GM21825 (cell line): Measurements from ENCODE around the gene LDHA.
A peak's percentile ranks its signal among the peaks of the same experiment; 100 is the strongest.
"Not testable (repeated sequence)": the region's sequence is repeated elsewhere in the genome, so short reads cannot be mapped to it uniquely, and the experiment has no call there.

ENCODE experiments used
- ATAC-seq: cut with Tn5 transposase; IDR thresholded peaks from one replicate; pipeline ENCODE4 v1.9.1; 2021; ENCODE audit warnings: mild to moderate bottlenecking, moderate library complexity; ENCODE audit not compliant: unreplicated experiment

LDHA gene

DNA sequence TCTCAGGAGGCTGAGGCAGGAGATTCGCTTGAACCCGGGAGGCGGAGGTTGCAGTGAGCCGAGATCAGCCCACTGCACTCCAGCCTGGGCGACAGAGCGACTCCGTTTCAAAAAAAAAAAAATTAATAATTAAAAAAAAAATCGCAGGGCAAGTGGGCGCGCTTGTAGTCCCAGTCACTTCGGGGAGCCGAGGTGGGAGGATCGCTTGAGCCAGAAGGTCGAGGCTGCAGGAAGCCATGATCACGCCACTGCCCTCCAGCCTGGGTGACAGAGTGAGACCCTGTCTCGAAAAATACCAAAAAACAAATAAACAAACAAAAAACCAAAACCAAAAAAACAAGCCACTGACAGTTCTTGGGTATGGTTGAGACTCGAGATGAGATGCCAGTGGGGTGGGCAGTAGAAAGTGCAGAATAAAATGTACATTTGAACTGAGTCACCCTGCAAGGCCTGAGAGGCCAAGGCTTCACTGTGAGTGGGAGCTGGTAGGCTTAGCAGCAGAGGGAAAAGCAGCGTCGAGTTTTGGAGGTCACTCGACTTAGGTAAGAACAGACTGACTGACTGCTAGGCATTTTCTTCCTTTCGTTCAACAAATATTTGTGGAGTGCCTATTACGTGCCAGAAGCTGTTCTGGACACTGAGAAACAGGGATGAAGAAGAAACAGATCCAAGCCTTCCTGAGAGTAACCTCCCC is 635 bp upstream of the LDHA start:
- ATAC-seq, result peak; percentile 1

DNA sequence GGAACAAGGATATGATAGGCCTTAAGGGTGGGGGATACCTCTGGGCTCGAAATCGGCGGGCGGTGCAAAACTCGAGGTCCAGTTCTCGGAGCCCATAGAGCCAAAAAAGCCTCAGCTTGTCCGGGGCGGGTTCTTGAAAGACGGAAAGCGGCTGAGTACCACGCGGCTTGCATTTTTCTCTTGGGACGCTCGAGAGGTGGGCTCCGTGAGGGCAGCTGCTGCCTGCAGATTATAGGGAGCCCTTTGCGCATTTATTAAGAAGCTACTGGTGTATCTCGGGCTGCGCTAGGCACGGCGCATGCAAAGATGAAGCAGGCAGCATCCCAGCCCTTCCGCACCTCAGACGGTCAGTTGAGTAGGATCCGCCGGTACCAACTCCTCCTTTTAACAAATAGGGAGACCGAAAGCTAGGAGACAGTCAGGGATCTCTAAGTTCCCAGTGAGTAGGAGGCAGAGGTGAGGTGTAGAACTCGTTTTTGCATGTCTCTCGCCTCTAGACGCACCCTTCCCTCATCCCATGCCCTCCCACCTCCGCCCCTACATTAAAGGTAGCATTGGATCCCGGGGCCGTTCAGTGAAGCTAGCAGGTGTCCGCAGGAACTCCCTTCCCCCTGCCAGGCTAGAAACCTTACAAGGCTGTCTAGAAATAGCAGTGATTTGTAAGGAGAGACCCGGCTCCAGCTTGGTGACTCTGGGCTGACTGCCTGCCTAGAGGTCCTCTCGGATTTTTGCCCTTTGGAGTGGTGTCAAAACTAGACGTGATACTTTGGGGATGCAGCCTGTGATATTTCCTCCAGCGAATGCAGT is 768 bp downstream of the LDHA start:
- no peak for ATAC-seq

DNA sequence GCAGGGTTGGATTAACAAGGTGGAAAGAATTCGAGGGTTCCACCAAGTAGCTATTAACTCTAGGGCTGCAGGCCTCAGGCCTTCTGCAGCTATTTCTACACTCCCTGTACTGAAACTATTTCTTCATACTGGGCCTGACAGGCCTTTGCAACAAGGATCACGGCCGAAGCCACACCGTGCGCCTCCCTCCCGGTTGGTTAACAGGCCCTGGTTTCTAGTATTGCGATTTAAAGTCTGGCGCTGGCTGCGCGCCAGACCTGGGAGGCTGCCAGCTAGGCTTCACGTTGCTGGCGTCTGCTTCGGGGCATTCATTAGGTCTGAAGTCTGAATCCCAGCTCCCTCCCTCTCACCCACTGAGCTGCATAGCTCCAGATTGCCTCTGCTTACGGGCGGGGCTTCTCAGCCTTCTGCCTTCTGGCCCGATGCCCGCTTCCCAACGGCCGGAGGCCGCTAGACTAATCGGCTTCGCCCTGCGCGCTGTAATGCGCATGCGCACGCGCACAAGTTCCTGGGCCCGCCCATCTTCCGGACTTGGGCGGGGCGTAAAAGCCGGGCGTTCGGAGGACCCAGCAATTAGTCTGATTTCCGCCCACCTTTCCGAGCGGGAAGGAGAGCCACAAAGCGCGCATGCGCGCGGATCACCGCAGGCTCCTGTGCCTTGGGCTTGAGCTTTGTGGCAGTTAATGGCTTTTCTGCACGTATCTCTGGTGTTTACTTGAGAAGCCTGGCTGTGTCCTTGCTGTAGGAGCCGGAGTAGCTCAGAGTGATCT is 1.6 kb downstream of the LDHA start:
- ATAC-seq, result peak; percentile 48

DNA sequence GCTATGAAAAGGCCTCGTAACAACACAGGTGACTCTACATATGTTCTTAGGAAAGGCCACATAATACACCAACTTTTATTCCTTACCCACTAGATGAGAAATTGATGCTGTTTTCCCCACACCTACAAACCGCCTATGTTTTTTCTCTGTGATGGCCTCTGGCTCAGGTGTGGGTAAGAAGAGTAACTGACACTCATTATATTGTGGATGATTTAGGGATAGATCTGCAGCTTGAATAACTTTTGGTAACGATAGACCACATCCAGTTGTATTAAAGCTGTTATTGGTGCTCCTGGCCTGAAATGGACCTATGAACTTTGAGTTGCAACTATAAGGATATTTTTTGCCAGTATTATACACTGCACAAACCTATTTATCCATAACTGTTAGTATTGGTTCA is 3.6 kb downstream of the LDHA start:
- no peak for ATAC-seq

DNA sequence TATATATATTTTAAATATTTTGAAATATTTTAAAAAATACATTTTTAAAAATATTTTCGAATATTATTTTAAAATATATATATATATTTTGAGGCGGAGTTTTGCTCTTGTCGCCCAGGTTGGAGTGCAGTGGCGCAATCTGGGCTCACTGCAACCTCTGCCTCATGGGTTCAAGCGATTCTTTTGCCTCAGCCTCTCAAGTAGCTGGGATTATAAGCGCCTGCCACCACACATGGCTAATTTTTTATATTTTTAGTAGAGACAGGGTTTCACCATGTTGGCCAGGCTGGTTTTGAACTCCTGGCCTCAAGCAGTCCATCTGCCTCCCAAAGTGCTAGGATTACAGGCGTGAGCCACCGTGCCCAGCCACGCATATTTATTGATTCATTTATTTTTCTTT is 6.7 kb downstream of the LDHA start:
- ATAC-seq, result not testable (repeated sequence)

DNA sequence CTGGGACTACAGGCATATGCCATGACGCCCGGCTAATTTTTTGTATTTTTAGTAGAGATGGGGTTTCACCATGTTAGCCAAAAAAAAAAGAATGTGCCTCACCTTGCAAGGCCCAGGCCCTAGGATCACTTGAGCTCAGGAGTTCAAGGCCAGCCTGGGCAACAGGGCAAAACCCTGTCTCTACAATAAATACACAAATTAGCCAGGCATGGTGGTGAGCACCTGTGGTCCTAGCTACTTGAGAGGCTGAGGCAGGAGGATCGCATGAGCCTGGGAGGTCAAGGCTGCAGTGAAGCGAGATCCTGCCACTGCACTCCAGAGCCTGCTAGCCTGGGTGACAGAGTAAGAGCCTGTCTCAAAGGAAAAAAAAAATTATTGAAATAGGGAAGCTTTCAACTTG is 9.7 kb downstream of the LDHA start:
- ATAC-seq, result no peak

DNA sequence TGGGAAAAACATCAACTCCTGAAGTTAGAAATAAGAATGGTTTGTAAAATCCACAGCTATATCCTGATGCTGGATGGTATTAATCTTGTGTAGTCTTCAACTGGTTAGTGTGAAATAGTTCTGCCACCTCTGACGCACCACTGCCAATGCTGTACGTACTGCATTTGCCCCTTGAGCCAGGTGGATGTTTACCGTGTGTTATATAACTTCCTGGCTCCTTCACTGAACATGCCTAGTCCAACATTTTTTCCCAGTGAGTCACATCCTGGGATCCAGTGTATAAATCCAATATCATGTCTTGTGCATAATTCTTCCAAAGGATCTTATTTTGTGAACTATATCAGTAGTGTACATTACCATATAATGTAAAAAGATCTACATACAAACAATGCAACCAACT is 13.0 kb downstream of the LDHA start:
- not testable (repeated sequence) for ATAC-seq

DNA sequence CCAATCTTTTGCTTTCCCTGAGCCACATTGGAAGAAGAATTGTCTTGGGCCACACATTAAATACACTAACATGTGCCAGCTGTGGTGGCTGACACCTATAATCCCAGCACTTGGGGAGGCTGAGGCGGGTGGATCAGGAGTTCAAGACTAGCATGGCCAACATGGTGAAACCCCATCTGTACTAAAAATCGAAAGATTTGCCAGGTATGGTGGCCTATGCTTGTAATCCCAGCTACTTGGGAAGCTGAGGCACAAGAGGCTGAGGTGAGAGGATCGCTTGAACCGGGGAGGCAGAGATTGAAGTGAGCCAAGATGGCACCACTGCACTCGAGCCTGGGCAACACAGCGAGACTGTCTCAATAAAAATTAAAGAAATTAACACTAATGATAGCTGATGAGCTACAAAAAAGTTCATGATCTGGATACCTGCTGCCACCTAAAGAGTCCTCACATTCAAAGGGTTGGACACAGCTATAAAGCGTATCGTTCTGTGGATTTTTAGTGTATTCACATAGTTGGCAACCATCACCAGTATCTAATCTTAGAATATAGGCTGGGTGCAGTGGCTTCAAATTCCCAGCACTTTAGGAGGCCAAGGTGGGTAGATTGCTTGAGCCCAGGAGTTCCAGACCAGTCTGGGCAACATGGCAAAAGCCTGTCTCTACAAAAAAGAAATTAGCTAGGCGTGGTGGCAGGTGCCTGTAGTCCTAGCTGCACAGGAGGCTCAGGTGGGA is 14.4 kb downstream of the LDHA start:
- ATAC-seq, result no peak

DNA sequence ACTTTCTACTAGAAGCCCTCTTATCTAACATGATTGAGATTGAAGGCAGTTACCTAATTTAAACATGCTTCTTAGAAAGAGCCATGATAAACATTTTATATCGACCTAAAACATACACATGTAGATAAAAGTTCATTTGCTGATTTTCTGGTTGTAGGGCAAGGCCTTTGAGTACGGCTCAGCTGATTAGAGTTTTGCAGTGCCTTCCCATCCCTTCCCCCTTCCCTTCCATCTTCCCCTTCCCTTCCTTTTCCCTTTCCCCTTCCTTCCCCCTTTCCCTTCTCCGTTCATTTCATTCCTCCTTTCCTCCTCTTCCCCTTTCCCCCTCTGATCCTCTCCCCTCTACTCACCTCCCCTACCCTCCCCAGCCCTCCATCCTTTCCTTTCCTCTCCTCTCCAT is 22.1 kb downstream of the LDHA start:
- no peak for ATAC-seq

DNA sequence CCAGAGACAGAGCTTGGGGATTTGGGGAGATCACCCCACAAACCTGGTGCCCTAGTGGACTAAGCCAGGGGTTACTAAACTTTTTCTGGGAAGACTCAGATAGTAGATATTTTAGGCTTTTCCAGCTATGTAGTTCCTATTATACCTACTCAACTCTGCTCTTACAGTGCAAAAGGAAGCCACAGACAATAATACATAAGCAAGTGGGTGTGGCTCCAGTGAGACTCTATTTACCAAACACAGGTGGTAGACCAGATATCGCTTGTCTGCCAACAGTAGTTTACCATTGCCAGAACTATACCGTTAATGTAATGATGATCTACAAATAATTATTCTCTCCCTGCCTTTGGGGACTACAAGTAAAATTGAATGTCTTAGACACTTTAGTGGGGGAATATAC is 24.7 kb downstream of the LDHA start:
- no peak for ATAC-seq

DNA sequence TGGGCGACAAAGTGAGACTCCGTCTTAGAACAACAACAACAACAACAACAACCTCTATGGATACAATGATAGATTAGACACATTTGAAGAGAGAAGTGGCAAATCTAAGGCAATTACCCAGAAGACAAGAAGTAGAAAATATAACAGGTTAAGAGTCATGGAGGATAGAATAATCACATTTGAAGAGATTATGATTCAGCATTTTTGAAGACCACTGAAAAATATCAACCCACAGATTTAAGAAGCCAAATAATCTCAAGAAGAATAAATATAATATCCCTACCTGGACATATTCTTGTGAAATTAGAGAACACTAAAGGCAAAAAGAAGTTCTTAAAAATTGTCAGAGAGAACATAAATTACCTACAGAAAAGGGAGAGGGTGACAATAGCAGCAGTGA is 25.7 kb downstream of the LDHA start:
- no peak for ATAC-seq

DNA sequence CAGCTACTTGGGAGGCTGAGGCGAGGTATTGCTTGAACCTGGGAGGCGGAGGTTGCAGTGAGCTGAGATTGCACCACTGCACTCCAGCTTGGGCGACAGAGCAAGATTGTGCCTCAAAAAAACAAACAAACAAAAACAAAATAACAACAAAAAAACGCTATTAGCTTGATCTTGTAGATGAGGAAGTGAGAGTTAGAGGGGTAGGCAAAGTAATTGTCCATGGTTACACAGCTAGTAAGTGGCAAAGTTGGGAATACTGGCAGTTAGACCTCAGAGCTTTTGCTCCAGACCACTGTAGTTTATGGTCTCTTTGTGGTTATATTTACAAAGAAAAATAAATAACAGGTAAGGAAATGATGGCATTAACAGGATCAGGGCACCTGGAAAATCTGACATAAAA is 32.9 kb downstream of the LDHA start:
- no peak for ATAC-seq

DNA sequence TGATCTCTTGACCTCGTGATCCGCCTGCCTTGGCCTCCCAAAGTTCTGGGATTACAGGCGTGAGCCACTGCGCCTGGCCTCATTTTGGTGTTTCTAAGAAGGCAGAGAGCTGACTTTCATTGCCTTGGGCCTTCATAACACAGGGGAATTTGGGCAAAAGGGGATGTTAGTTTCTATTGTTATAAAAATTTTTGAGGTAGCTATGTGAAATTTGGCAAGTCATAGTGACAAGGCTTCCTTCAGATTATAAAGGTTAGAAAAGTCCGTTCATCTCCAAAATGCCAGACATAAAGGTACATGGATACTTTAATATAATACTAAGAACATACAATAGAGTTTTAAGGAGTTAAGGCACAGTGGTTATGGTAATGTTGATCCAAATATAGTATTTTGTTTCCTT is 35.0 kb downstream of the LDHA start:
- no peak for ATAC-seq

DNA sequence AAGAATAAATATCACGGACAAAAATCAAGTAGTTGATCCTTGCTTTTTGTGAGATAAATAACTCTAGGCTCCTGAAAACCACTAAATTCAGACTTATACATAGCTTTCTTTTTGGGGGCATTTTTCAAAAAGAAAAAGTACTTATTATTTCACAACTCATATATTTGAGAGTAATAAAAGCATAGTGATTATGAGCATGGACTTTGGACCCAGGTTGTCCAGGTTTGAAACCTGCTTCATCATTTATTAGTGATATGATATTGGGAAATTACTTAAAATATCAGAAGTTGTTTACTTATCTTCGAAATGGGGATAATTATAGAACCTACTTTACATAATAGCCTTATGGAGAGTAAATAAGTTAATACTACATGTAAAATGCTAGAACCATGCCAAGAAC is 44.3 kb downstream of the LDHA start:
- no peak for ATAC-seq

DNA sequence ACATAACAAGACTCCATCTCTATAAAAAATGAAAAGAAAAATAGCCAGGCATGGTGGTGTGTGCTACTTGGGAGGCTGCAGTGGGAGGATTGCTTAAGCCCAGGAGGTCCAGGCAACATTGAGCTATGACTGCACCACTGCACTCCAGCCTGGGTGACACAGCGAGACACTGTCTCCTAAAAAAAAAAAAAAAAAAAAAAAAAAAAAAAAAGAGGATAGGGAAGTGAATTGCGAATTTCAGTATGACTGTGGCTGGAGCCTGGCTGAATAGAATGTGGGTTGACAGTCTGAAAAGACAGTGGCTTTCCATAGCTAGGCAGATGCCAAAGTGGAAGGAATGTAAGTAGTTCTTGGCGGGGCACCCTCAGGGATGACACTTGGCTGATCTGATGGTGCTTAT is 54.9 kb downstream of the LDHA start:
- no peak for ATAC-seq

DNA sequence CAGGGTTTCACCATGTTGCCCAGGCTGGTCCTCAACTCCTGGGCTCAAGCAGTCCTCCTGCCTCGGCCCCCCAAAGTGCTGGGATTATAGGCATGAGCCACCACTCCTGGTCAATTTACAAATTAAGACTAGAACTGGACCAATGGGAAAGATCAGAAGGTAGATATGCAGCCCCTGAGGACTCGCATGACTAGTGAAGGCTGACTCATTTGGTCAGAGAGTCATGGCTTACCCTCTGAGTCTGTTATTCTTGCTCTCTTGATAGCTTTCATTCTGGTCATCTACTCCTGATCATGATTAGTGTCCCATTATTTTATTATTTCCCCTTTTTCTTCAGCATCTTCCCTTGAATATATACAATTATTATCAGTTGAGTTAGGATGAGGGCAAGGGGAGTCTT is 58.6 kb downstream of the LDHA start:
- no peak for ATAC-seq

DNA sequence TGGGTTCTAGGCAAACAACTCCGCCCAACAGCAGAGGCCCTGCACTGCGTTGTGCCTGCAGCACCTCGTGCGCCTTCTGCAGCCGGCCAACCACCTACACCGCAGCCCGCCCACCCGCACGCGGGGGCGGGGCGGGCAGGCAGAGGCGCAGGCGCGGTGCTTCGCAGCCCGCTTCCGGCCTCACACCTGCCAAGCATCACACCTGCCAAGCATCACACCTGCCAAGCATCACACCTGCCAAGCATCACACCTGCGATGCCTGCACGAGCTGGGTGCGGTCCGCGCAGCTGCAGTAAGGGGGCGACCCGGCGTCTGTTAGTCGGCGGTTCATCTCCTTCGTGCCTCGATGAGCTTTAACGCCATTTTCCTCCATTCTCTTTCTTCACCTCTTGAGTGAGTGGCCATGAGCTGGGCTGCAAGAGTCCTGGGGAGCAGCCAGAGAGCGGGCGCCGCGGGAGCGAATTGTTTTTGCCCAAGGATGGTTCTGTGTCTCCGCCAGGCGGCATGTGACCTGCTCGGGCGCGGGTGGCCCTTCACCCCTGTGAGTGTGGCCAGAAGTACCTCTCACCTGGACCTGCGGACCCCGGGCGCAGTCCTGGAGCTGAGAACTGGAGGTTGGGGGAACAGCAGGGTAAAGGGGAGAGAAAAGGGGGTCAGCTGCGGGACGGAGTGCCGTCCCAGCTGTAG is 61.5 kb downstream of the LDHA start, which contains the start of gene LDHAL6A:
LDHAL6A (plus strand) TSS at position 171 of the 687 bp plus-strand sequence. CDS start 825 bp downstream, outside the sequence.
- no peak for ATAC-seq

DNA sequence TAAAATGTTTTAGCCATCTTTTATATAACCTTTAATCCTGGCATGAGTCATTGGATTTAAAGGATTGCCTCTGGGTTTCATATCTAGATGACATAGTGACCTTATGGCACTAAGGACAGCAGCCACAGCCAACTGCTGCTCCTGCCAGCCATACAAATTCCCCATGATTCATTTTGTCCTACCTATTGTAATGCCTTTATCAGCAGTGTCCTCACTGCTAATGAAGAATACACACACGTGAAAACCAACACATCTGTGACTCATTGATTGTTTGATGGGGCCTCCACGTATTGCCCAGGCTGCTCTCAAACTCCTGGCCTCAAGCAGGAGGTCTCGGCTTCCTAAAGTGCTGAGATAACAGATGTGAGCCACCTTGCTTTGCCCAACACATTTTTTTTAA is 63.1 kb downstream of the LDHA start:
- no peak for ATAC-seq
